ENCODE results near the gene KRT84. TPM values are rescaled to one million over a fixed set of nuclear protein-coding genes. Genes with fewer than 3 reads are reported as not detected.
"Not testable (repeated sequence)": the region's sequence is repeated elsewhere in the genome, so short reads cannot be mapped to it uniquely, and the experiment has no call there.

Gene KRT84
- total RNA-seq, 6 donors from 2014 or later: not detected

GRCh38 chr12:52347016-52347415 lies 38.4 kb downstream of the KRT84 start:
- no peak for ATAC-seq (ENCODE audit: low FRiP score in 2 of 2)
- Histone ChIP-seq H3K27ac (no peak overlapping the region), H3K9me3 (peaks cover 0 to 10% (median 0%) of the 10 kb centered on the region in 4 donors), H3K27me3 (no peaks in the 10 kb centered on the region), H3K36me3 (no peaks in the 10 kb centered on the region), H3K4me1 (peaks cover 3 to 14% (median 8%) of the 10 kb centered on the region in 4 donors), H3K4me3 (no peak overlapping the region)
- no peak for DNase-seq
- no peak for TF ChIP-seq CTCF (IDR thresholded peaks at IDR 0.05)
- TF ChIP-seq POLR2A (IDR thresholded peaks at IDR 0.05): no peak
- no peak for TF ChIP-seq EP300 (IDR thresholded peaks at IDR 0.05)
- no peak for TF ChIP-seq POLR2AphosphoS5 (IDR thresholded peaks at IDR 0.05)
- 66 to 75% methylated on average over 9 of the region's 9 CpGs for WGBS, 2 donors

- no peak overlapping the region for H3K4me3 ChIP-seq
- TF ChIP-seq CTCF (IDR thresholded peaks at IDR 0.05) (no peak), POLR2AphosphoS5 (IDR thresholded peaks at IDR 0.05) (no peak), EP300 (IDR thresholded peaks at IDR 0.05) (no peak), POLR2A (IDR thresholded peaks at IDR 0.05) (no peak)
- no peaks in the 10 kb centered on the region for H3K27me3 ChIP-seq
- H3K4me1 ChIP-seq: peaks cover 3 to 10% (median 7%) of the 10 kb centered on the region in 4 donors
- no peaks in the 10 kb centered on the region for H3K36me3 ChIP-seq
- ATAC-seq (ENCODE audit: low FRiP score in 2 of 2): peak in 1 of 2 donors; percentile 64
- WGBS, 2 donors: 23 to 35% methylated on average over 4 of the region's 4 CpGs
- DNase-seq: peak in 1 of 2 donors; percentile 68
- peaks cover 0 to 10% (median 0%) of the 10 kb centered on the region in 4 donors for H3K9me3 ChIP-seq
- H3K27ac ChIP-seq: no peak overlapping the region
Measured at GRCh38 chr12:52346593-52346992, 38.9 kb downstream of the KRT84 start.

GRCh38 chr12:52345041-52345440 lies 40.4 kb downstream of the KRT84 start:
- ATAC-seq (ENCODE audit: low FRiP score in 2 of 2); H3K9me3 ChIP-seq; H3K27ac ChIP-seq; DNase-seq; H3K4me1 ChIP-seq; H3K36me3 ChIP-seq; H3K27me3 ChIP-seq; H3K4me3 ChIP-seq: not testable (repeated sequence)
- 84 to 91% methylated on average over 7 to 8 of the region's 8 CpGs for WGBS, 2 donors

GRCh38 chr12:52344111-52344510 lies 41.3 kb downstream of the KRT84 start:
- WGBS, 2 donors: 79 to 93% methylated on average over 10 to 12 of the region's 12 CpGs
- TF ChIP-seq EP300 (IDR thresholded peaks at IDR 0.05) (no peak), POLR2AphosphoS5 (IDR thresholded peaks at IDR 0.05) (no peak), CTCF (IDR thresholded peaks at IDR 0.05) (no peak), POLR2A (IDR thresholded peaks at IDR 0.05) (no peak)
- peaks cover 0 to 4% (median 4%) of the 10 kb centered on the region in 4 donors for H3K4me1 ChIP-seq
- no peaks in the 10 kb centered on the region for H3K36me3 ChIP-seq
- no peaks in the 10 kb centered on the region for H3K27me3 ChIP-seq
- no peak for ATAC-seq (ENCODE audit: low FRiP score in 2 of 2)
- H3K4me3 ChIP-seq: no peak overlapping the region
- H3K27ac ChIP-seq: no peak overlapping the region
- DNase-seq: no peak
- H3K9me3 ChIP-seq: peaks cover 0 to 10% (median 0%) of the 10 kb centered on the region in 4 donors

GRCh38 chr12:52343550-52343949 lies 41.9 kb downstream of the KRT84 start:
- H3K27ac ChIP-seq: no peak overlapping the region
- DNase-seq: no peak
- no peaks in the 10 kb centered on the region for H3K36me3 ChIP-seq
- no peak overlapping the region for H3K4me3 ChIP-seq
- peaks cover 0 to 4% (median 4%) of the 10 kb centered on the region in 4 donors for H3K4me1 ChIP-seq
- H3K27me3 ChIP-seq: no peaks in the 10 kb centered on the region
- ATAC-seq (ENCODE audit: low FRiP score in 2 of 2): no peak
- TF ChIP-seq POLR2AphosphoS5 (IDR thresholded peaks at IDR 0.05) (no peak), POLR2A (IDR thresholded peaks at IDR 0.05) (no peak), CTCF (IDR thresholded peaks at IDR 0.05) (no peak), EP300 (IDR thresholded peaks at IDR 0.05) (no peak)
- H3K9me3 ChIP-seq: peaks cover 0 to 10% (median 0%) of the 10 kb centered on the region in 4 donors
- 89 to 95% methylated on average over 2 of the region's 2 CpGs for WGBS, 2 donors
